ENCODE results near the gene HTR6.
"Not testable (repeated sequence)": the region's sequence is repeated elsewhere in the genome, so short reads cannot be mapped to it uniquely, and the experiment has no call there.

Gene HTR6

GRCh38 chr1:19664453-19665185 is at the start of gene HTR6:
Gene HTR6, plus strand, starts transcription at chr1:19664875. Its CDS starts 879 bp downstream, at chr1:19665754.
- peak; percentile 61 to 65 for ATAC-seq

DNA sequence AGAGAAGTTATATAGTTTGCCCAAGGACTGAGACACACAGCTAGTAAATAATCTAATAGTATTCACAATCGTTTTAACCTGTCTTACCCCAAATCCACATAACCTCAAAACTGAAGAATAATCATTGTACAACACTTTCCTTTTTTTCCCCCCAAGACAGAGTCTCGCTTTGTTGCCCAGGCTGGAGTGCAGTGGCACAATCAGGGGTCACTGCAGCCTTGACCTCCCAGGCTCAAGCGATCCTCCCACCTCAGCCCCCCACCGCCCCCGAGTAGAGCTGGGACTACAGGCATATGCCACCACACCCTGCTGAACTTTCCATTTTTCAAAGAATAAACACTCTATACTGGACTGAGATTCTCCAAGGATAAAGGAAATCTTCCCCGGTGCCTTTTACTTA is 49.2 kb upstream of the HTR6 start:
- no peak for ATAC-seq

DNA sequence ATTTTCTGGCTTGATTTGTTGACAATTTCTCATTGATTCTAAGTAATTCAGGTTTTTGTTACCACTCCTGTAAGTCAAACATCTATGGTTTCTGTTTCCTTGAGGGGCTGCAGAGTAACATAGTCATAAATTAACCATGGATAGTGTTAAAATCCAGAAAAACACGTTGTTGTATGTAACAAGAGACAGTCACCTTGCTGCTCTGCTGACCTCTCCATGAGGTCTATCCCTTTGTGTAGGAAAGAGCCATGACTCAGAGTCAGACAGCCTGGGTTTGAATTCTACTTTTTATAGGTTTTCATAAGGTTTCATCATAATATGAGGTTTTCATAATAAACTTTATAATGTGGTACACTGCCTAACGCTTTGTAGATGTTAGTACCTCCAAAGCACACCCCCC is 48.2 kb upstream of the HTR6 start:
- no peak for ATAC-seq

- ATAC-seq, result no peak
Observed at GRCh38 chr1:19617376-19617775, 47.3 kb upstream of the HTR6 start.

DNA sequence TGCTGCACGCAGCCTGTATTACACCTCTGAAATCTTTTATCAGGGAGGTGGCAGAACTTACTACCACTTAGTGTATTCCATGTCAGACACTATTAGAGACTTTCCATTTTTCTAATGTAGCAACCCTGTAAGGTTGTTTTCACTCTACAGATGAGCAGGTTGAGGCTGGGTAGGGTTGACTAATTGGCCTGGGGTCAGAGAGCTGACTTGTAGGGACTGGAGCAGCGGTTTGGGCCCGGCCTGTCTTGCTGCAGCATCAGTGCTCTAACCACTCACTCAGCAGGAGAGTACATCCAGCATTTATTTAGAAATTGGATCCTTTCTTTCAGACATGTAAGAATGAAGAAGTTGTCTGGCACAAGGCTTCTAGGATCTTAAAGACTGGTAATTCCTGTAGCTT is 46.2 kb upstream of the HTR6 start:
- ATAC-seq, result no peak

GRCh38 chr1:19619697-19620384 is 44.8 kb upstream of the HTR6 start:
- ATAC-seq, result no peak

- ATAC-seq, result no peak
Observed at GRCh38 chr1:19620786-19621185, 43.9 kb upstream of the HTR6 start.

DNA sequence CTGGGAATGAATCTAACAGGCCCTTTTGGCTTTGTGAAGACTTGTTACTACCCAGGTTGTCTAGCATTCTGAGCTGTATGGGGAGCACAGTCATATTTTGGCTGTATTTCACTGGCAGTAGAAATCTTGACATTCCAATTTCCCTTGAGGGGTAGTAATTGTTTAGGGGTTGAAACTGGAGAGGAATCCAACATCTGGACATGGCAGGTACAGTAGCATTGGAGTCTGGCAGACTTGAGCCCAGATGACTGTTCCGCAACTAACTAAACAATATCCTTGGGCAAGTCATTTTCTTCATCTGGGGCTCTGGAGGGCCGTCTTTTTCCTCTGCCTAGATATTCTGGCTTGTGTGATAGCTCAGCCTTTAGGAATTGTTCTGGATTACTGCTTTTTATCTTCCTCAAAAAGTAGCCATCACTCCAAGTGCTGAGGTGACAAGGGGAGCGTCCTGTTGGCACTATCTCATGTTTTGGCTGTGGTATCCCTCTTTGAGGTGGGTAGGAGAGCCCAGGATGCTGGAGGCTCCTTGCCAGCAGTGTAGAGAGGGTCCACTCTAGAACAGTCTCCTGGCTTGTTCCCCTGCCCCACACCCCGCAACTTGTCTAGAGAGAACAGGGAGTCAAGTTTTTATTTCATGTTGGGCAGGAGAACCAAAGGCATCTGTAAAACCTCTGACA is 43.3 kb upstream of the HTR6 start:
- ATAC-seq, result no peak

DNA sequence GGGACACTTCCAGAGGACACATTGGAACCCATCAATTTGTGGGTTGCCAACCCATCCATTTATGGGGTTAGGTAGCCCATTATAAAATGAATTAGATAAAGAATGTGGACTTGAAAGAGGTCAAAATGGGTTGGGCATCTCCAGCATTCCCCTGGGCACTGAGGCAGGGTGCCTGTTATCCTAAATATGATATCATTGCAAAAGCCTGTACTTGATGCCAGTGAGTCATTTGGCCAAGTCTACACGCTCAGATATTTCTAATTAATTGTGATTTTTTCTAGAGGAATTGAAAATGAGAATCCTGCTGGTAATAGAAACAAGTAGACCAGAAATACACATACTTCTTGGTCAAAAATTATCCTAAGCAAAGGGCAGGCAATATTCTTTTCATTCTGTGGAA is 42.5 kb upstream of the HTR6 start:
- ATAC-seq, result no peak

GRCh38 chr1:19623523-19623922 is 41.2 kb upstream of the HTR6 start:
- ATAC-seq, result no peak

DNA sequence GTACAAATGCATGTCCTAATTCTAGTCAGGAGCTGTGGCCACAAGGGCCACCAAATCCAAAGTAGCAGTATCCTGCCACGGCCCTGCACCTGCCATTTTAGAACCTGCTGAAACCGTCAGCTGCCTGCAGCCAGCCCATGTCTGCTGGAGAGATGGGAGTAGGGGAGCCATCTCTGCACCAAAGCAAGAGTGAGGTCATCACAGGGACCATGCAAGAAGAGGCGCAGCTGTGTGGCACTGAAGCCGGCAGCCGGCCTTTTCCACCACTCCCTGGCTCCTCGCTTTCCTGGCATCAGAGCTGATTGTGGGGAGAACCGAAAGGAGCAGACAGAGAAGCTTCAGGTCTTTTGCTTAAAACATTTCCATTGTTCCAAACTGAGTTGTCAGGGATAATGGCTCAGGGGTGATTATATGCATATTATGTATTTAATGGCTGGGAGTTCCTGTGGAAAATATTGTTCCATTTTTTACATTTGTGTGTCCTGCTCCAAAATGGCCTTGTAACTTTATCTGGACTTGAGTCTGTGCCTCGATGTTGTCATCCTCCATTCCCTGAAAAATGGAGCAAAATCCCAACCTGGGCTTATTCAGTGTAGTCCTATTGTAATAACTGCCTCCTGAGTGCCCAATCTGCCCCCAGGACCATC is 39.3 kb upstream of the HTR6 start:
- no peak for ATAC-seq

DNA sequence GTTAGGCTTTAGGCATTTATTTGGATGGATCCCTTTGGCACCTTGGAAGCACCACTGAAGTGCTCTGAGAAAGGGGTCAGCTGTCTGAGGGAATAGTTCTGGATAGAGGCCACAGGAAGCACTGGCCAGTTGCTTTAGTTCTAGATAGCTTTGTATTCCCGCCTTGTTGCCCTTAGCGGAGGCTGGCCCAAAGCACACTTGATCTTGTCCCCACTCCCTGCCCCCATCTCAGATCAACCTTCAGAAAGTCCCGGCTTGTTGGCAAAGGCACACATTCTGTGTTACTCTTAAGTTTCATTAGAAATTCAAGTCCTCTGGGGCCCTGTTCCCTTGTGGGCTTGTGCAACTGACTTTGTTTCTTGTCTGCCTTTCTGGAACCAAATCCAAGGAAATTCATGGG is 35.8 kb upstream of the HTR6 start:
- ATAC-seq, result no peak

- no peak for ATAC-seq
Observed at GRCh38 chr1:19629357-19629756, 35.3 kb upstream of the HTR6 start.

GRCh38 chr1:19630192-19630591 is 34.5 kb upstream of the HTR6 start:
- not testable (repeated sequence) for ATAC-seq

GRCh38 chr1:19630720-19631395 is 33.8 kb upstream of the HTR6 start:
- ATAC-seq, result no peak

- ATAC-seq, result no peak
Observed at GRCh38 chr1:19632211-19632610, 32.5 kb upstream of the HTR6 start.

DNA sequence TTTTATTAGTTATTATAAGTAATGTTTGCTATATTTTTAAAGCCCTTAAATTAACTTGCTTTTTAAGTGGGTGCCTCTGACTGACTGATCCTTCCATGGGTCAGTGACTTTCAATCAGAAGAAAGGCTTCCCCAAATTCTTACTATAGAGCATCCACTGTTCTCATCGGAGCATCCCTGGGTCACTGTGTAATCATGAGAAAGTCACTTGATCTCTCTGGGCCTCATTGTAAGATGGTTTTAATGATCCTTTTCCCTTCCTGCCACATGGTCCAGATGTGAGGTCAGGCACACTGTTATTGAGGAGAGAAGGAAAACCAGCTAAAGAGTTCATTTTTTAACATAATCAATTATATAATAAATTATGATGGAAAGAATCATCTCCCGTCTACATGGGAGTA is 31.6 kb upstream of the HTR6 start:
- ATAC-seq, result no peak

DNA sequence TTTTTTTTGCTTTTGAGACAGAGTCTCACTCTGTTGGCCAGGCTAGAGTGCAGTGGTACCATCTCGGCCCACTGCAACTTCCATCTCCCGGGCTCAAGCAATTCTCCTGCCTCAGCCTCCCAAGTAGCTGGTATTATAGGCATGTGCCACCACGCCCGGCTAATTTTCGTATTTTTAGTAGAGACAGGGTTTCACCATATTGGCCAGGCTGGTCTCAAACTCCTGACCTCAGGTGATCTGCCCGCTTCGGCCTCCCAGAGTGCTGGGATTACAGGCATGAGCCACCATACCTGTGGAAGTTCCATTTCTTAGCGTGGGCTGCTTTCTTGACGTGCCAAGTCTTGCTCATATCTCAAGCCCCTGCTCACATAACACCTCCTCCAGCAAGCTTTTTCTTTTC is 29.6 kb upstream of the HTR6 start:
- not testable (repeated sequence) for ATAC-seq

DNA sequence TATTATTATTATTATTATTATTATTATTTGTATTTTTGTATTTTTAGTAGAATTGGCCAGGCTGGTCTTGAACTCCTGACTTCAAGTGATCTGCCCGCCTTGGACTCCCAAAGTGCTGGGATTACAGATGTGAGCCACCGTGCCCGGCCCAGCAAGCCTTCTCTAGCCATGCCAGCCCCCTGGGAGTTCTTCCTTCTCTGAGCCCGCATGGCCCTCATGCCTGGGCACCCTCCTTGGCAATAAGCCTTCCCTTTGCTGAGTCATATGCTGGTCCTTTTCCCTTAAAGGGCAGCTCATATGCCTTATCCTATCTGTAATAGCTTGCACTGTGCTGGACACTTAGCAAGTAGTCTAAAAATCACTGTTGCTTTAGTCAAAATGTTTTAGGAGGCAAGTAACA is 29.0 kb upstream of the HTR6 start:
- ATAC-seq, result no peak

GRCh38 chr1:19636065-19636464 is 28.6 kb upstream of the HTR6 start:
- ATAC-seq, result no peak

- not testable (repeated sequence) for ATAC-seq
Observed at GRCh38 chr1:19636749-19637148, 27.9 kb upstream of the HTR6 start.

DNA sequence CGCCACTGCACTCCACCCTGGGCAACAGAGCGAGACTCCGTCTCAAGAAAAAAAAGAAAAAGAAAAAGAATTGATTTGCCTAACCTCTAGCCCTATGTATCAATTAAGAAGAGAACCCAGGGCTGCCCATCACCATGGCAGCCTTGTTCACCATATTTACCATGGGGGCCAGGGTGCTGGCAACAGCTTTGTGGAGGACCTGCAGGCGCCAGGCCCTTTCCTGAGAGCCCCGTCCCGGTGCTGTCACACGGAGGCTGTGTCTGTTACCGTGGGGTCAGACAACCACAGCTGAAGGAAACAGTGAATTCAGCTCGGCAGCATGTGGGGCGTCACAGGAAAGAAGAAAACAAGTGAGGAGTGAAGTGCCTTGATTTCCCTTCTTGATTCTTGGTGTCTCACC is 27.1 kb upstream of the HTR6 start:
- ATAC-seq, result no peak

DNA sequence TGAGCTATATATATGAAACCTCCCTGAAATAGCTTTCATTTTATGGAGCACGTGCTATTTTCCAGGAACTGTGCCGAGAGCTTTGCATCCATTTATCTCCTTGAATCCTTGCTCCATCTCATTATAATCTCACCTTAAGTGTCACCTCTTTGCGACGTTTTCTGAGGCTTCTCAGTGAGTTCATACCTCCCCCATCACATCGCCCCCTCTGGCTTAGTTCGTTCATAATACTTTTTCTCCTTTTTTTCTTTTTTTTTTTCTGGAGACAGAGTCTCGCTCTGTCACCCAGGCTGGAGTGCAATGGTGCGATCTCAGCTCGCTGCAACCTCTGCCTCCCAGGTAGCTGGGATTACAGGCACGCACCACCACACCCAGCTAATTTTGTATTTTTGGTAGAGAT is 25.4 kb upstream of the HTR6 start:
- ATAC-seq, result not testable (repeated sequence)

Measured in activated CD4-positive, CD25-positive, alpha-beta regulatory T cell treated with anti-CD3 and anti-CD28 coated beads, Interleukin-2, amount 50 U/mL, for 24 hours (primary cell).